GM21367 (cell line): Measurements from ENCODE around the gene ALDH3B1.

Experiments used
- ATAC-seq: cut with Tn5 transposase; IDR thresholded peaks from one replicate; pipeline ENCODE4 v1.9.1; 2021; ENCODE audit not compliant: unreplicated experiment

ALDH3B1 gene

DNA sequence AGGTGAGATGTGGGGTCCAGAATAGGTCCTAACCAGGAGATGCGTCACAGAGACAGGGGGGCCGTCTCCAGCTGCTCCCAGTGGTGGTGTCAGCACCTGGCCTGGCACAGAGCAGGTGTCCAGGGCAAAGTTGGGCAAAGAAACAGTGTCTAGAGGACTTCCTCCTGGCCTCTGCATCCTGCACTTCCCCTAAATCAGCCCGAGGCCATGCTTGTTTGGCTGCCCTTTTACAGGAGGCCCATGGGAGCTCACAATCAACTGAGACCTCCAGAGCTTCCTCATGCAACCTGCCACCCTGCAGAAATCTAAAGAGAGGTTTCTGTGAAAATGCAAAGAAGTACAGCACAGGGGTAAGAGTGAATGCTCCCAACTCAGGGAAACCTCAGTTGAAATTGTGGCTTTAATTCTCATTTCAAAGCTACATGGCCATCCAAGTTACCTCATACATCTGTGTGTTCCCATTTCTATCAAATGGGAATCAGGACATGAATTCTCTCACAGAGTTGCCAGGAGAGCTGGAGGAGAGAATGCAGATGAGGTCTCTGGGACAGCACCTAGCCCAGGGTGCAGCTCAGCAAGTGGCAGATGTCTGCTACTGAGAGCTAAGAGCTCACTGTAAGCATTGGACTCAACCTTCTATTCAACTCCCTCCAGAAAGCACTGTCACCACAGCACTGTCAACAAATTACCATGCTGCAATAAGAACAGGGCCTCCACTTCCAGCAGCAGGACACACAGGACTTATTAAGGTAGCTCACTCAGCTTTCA, 61.3 kb downstream of the ALDH3B1 start:
- ATAC-seq, result no peak

DNA sequence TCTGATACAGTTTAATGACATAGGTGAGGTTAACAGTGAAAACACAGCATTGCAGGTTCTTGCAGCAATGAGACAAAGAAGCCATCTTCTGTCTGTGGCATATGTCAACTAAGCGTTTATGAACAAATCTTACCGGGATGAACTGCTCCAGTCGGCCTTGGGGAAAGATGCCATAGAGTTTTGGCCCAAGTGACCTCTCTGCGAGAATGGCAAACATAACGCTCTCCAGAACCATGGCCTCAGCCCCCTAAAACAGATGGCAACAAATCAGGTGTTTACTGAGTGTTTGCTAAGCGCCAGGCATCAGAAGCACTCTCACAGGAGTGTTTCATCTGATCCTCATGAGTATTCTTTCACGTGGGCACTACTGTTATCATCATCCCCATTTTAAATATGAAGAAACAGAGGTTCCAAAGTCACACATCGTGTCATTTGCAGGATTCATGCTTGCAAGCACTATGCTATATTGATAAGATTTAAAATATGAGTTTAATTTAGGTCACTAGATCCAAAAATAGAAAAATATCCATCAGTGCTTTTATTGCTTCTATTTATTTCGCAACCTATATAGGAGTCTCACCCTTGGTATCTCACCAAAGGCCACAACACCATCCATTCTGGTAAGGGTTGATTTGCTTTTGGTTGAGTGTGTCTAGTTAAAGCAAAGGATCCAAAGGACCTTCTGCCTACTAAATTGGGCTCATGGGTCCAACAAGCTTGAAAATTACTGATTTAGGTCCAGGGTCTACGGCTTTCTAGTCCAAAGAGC, 64.6 kb downstream of the ALDH3B1 start:
- ATAC-seq, result no peak

DNA sequence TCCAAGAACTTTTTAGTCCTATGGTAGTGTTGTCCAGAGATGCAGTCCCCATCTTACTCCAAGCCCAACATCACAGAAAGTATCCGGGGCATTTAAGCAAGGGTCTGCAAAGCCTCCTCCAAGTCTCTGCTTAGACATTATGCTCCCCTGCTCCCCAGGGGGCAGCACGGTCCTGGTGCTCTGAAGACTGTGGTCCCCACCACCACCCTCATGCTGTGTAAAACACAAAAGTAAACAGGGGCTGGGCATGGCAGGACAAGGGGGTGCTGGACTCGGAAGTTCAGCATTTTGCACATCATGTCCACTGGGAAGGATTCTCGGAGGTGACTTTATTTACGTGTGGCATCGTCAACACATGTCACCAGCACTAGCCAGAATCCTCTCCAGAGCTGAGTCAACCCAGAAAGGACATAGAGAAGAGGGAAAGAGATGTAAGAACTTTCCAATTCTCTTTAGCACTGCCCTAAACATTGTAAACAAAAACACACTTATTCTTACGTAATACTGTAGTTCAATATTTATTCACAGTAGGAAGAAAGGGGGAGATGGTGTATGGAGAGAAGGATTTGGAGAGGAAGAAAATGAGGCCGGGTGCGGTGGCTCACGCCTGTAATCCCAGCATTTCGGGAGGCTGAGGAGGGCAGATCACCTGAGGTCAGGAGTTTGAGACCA, 66.4 kb downstream of the ALDH3B1 start:
- ATAC-seq, result no peak

DNA sequence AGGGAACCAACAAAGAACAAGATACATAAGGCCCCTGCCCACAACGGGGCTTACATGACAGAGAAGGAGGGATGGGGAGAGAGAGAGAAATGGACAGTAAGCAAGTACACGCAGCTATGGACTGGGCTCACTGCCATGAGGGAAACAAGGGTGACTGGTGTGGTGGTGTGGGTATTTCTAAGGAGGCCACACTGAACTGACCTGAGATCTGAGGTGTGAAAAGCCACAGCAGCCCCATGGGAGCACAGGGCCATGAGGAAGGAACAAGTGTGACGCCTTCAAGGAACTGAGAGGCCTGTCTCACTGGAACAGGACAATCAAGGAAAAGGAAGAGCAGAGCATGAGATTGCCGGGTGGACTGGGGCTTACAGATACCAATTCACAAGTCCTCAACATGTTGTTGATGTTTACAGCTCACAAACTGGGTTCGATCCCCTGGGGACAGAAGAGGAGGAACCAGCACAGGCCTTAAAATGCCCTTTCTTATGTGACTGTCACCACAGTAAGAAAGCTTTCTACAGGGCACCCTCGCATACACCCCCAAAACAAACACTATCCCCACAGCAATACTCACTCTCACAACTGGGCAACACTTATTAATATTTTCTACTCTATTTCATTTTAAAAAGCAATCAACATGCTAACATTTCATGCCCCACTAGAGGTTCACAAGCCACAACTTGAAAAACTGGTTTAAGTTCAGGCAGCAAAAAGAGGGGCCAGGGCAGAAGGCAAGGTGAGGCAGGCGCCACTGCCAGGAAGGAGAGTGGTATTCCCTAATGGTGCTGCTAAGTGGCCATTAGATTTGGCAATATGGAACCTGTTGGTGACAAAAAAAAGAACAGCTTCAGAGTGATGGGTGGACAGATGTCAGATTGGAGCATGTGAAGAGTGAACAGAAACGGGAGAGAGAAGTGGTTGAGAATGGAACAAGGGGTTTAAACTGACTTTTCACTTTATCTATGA, 67.8 kb downstream of the ALDH3B1 start:
- no peak for ATAC-seq
